Fibroblast of skin of right biceps (primary cell): Measurements from ENCODE around the gene TTC32.

Experiments used
- DNase-seq: peaks from one replicate; pipeline ENCODE4 v3.0.0-alpha.2; 2013

The TTC32 gene

GRCh38 chr2:19873014-19873413, 28.8 kb downstream of the TTC32 start:
- DNase-seq: no peak

DNA sequence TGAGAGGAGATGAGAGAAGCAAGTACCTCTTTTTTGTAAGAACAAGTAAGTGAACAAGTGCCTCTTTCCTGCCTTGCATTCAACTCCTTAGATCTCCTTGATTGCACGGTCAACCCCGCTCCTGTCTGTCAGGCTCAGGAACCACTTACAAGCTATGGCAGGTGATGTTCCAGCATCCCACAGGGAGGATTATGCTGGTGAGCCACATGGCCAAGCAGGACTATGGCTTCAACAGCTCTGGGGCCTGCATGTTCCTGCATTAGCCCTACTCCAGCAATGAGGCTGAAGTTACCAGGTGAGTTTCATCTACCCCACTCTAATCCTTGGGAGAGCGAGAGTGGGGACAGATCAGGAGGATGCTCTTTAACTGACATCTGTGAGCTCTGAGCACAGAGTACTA, 29.5 kb downstream of the TTC32 start:
- no peak for DNase-seq

GRCh38 chr2:19871836-19872235, 29.9 kb downstream of the TTC32 start:
- DNase-seq: no peak

DNA sequence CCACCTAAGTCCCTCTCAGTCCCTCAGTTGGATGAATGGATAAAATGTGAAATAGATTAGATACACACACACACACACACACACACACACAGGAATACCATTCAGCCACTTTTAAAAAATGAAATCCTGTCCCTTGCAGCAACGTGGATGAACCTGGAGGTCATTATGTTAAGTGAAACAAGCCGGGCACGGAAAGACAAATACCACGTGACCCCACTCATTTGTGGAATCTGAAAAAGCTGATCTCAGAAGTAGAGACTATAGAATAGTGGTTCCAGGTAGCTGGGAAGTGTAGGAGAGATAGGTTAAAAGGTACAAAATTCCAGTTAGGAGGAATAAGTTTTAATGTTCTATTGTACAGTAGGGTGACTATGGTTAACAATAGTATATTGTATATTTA, 31.0 kb downstream of the TTC32 start:
- no peak for DNase-seq

DNA sequence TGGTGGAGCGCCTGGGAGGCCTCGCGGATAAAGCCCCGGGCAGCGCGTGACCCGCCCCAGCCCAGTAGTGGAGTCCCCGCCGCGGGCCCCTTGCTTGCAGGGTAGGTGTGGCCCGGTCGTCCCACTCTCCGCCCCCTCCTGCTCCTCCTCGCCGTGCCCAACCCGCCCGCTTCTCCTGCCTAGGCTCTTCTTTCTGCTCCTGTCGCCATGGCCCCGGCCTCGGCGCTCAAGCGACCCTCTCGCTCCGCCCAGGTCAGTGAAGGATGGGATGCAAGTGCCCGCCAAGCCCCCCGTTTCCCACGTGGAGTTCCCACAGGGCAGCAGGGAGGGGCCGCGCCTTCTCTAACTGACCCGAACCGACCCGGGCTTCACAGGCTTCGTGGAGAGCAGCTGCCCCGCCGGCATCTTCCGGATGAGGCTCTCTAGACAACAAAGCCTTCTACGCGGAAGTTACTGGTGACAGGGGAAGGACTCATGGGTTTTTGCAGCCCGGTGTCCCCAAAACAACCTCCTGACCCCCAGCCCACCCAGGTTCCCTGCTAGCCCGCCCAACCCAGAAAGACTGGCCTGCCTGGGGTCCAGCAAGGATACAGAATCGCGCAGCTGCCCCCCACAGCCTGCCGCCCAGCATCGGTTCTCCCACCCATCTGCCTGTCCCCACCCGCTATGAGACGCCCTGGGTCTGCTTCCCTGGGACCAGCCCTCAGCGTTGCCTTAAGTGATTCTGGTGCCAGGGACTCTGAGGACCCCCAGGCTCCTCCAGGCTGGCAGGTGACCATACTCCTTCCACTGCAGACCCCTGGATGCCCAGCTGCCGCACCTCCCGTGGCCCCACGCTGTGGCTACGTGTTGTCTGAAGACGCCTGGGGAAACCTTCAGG, 32.8 kb downstream of the TTC32 start:
- peak; percentile 16 for DNase-seq

DNA sequence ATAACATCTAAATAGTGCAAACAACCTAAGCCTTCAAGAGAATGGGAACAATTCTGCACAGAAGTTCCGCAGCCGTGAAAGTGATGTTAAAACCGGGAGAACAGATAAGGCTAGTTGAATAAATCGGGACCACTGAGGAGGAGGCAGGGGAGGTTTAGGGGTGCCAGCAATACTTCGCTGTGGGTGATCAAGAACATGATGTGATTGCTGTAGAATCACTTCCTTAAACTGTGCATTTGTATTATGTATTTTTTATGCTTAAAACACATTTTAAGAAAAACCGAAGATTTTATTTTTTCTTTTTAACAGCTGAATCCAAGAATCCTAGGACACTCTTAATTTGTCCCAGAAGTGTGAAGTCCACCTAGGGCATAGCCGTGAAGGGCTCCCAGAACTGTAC, 33.6 kb downstream of the TTC32 start:
- DNase-seq: no peak

DNA sequence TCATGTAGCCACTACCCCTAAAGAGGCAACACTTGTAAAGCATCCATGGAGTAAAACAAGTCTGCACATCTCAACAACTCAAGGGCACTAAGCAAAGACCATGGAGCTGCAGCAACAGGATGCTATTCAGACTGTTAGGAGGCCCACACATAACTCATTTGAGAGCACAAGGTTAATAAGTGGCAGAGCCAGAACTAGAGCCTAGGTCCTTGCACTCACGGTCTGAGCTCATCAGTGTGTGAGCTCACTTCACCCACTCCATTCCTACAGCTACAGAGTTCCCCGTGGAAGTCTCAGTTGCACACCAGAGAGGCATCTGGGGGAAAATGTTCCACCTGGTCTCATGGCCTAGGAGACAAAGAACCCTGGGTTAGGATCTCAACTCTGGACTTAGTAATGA, 35.0 kb downstream of the TTC32 start:
- DNase-seq: no peak

DNA sequence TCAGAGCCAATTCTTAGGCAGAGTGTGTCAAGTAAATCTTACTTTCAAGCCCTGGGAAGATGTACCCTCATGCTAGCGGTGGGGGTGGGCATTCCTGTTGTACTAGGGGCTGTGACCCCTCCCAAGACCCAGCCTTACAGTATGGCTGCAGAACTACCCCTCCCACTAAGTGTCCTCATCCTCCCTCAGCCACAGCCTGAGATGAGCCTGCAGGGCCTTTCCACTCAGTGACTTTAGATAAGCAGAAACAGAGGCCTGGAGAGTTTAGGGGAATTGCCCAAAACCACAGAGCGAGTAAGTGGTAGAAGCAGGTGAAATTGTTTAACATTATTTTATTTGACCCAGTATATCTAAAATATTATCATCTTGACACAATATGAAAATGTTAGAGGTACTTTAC, 36.6 kb downstream of the TTC32 start:
- no peak for DNase-seq

DNA sequence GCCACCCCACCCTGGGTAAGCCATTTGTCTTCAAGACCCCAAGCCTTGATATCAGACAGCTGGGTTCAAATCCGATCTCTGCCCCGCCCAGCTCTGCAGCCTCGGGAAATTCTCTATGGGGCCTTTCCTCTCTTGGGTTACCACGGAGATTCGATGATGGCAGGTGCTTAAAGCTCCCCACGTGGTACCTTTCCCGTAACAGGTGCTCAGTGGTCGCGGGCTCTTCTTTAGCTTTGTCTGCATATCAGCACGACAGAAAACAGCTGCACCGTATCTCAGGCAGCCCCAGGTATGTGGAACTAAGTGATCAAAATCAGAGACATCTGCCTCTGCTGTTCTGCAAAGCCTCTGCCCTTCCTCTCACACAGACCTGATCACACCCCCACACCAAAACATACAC, 37.4 kb downstream of the TTC32 start:
- DNase-seq: no peak

- peak; percentile 48 for DNase-seq
Observed at GRCh38 chr2:19863303-19864041, 38.3 kb downstream of the TTC32 start.

DNA sequence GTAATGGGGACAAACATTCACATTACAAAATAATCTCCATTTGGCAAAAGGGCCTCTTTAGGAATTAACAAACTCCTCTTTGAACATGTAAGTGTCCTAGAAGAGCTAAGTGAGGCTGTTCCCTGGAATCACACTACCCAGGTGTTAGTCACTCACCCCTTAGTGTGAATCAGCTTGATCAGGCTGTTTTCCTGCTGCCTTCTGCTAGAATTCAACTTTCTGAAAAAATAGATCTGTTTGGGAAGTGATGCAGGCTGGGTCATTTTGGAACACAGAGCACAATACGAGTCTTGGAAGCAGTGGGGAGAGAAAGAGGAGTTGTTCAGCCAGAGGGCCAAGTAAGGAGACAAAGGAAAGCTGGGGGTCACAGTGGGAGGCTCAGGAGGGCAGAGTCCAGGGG, 40.0 kb downstream of the TTC32 start:
- DNase-seq: peak; percentile 19

- DNase-seq: no peak
Observed at GRCh38 chr2:19860022-19860421, 41.8 kb downstream of the TTC32 start.

DNA sequence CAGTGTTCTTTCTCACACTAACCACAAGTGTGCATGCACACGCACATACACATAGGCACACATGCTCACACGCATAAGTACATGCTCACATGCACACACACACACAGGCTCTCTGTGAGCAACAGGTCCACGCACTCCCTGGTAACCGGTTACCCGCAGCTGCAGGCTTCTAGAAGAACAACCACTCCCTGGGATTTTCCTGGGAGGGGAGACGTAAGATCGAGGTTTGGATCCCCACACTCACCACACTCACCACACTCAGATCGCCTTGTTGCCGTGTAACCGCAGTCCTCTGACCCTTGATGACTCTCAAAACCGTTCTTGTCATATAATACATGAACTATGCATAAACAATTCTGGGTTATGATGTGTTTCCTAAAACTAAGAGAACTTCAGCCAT, 42.2 kb downstream of the TTC32 start:
- no peak for DNase-seq

DNA sequence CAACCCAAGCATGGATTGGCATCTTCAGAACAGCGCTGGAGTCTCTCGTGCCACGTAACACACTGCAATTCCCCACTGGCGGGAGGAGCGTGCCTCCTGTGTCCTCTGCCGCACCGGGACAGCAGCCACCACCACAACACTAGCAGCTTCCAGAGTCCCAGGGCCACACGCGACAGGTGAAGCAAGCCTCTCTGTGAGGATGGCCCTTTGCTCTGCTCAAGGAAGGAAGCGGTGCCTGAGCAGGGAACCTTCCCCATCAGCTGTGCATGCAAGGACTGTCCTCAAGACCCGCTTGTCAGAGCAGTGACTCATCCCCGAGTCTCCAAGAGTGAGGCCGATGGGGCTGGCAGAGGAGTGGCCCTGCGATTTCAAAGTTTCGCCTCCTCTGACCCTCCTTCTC, 44.0 kb downstream of the TTC32 start:
- DNase-seq: no peak

- DNase-seq: no peak
Observed at GRCh38 chr2:19857100-19857499, 44.7 kb downstream of the TTC32 start.

DNA sequence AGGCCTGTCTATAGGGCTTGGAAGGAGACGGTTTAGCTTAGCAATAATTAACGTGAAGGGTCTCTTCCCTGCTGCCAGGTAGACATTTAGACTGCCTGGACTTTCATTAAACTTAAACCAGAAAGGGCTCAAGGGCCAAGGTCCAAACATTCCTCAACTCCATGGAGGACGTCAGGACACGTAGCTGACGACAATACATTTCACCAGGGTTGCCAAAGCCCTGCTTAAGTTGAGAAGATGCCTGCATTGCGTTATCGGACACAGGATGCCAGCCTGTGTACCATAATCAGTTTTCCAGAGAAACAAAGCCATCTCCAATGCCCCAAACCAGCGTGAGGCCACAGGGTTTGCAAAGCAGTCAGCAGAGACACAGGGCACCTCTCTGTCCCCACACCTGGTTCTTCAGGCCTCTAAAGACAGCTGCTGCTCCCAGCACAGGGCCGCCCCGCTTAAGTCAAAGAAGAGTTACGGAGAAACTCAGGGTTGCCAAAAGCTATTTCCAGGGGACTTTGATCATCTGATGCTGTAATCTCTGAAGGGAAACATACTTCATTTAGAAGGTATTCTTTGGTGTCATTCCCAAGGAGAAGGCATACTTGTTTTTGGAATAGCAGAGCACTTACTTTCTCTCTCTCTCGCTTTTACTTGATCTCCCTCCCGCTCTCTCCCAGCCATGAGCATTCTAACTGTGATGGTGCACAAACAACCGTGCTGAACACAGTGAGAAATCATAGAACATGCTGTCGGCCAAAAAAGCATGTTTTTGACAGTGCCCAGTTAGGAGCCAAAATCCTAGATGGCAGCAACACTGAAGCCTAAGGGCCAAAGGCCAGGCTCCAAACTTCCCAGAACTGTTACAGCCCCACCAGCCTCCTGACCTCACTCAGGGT, 46.0 kb downstream of the TTC32 start:
- no peak for DNase-seq

DNA sequence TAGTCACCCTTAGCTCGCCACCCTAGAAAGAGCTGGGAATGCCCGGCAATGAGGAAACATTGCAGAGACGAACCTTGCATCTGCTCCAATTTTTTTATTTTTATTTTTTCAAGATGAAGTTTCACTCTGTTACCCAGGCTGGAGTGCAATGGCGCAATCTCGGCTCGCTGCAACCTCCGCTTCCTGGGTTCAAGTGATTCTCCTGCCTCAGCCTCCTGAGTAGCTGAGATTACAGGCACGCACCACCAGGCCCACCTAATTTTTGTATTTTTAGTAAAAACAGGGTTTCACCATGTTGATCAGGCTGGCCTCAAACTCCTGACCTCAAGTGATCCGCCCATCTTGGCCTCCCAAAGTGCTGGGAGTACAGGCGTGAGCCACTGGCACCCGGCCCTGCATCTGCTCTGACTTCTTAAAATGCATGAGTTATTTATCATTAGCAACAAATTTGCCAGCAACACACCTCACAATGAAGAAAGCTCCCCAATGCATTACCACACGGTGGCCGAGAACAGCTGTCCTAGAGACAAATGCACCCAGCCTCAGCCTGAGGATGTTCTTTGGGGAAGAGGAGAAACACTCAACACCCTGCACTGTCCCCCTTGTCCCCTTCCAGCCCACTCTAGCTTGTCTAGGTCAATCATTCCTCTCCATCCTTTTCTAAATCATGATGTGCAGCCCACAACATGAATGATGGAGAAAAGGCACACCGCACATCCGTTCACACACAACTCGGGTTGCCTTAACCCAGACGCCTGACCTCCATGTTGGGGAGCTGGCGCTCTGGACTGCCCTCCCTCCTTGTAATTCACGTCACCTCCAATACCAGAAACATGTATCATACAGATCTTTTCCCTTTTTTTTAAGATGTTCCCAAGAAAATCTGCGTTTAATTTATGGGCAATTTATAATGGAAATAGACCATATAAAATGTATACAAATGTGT, 46.9 kb downstream of the TTC32 start:
- peak; percentile 37 for DNase-seq

- no peak for DNase-seq
Observed at GRCh38 chr2:19851116-19851695, 50.6 kb downstream of the TTC32 start.

DNA sequence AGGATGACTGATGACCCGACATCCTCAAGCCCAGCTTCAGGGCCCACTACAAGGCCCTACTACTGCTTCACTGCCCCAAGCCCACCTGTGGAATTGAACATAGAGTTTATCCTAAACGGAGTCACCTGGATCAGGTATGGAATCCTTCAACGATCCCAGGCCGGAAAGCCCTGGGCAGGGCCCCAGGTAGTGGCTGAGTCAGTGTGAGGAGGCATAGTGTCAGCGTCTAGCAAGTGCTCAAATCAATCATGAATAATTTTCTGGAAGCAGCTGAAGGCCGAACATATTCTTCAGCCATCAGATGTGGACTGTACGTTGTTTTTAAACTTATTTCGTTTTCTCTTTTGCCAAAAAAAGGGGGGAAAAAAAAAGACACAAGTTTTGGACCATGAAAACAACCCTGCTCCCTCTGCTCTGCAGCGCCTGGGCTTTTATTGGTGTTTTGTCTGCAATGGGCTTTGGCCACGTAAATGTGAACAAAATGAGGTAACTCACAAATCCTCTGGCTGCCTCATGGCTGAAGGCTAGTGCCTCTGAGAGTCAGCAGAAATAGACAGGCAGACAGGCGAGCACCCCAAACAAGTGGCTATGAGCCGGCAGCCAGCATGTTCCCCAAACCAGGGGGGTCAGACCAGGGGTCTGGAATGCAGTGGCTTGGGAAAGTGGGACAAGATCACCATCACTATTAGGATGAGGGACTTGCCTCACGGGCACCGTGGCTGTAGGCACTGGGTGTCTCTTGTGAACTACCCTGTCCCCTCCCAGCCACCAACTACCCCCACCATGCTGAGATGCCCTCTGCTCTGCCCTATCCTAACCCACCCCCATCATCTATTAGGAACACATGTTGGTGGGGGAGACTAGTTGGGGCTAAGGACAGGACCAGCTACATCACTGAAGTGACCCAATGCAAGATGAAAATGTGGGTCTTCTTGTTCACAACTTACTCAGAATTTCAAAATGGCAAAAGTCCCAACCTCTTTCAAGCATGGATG, 51.4 kb downstream of the TTC32 start:
- DNase-seq: no peak

- no peak for DNase-seq
Observed at GRCh38 chr2:19848952-19849351, 52.8 kb downstream of the TTC32 start.
